ENCODE data around the gene MCTP1. TPM values are rescaled to one million over a fixed set of nuclear protein-coding genes. Genes with fewer than 3 reads are reported as not detected.

Gene MCTP1
- total and polyA plus RNA-seq, 10 of the 15 experiments (the other 5 are each of a cell fraction or from before 2014, with no cell fraction given): 12.6 to 45.9 (median 18.8) TPM

- intact Hi-C loops (cut with micrococcal nuclease; ENCODE audit: unreplicated experiment): no loop called here
- no peaks in the 10 kb centered on the region for H3K27me3 ChIP-seq (replicated peaks in 1 of 2; ENCODE audit: control insufficient read depth in 2 of 2, insufficient read depth in 2 of 2, low read length in 1 of 2)
- H3K9ac ChIP-seq (ENCODE audit: control insufficient read depth, insufficient read depth, low read length): no peak overlapping the region
- CTCF ChIA-PET: interaction anchor here (1.2 to 2.2 kb wide), 3 partner anchors 10 to 249 kb away, joined by 3 to 5 read pairs (median 5); no protein-coding TSS in a partner anchor
- POLR2A ChIA-PET: interaction anchor here (1.4 kb wide), 1 partner anchor 9 kb away, joined by 5 read pairs; no protein-coding TSS in a partner anchor
- RAD21 ChIA-PET (ENCODE audit: unreplicated experiment): interaction anchor here (1.0 kb wide), 1 partner anchor 38 kb away, joined by 3 read pairs; no protein-coding TSS in a partner anchor
- WGBS (ENCODE audit: insufficient coverage, insufficient replicate concordance, low lambda C conversion rate, missing lambda C conversion rate): 44% methylated on average over 5 of the region's 5 CpGs
- H4K20me1 ChIP-seq (ENCODE audit: control insufficient read depth, insufficient read depth): no peaks in the 10 kb centered on the region
- H3K79me2 ChIP-seq (ENCODE audit: control insufficient read depth, insufficient read depth, low read length): no peaks in the 10 kb centered on the region
- no peak overlapping the region for H3K4me3 ChIP-seq
- SMC1A ChIA-PET (ENCODE audit: uncharacterized antibody, unreplicated experiment): interaction anchor here (0.9 to 2.8 kb wide), 6 partner anchors 10 to 81 kb away, joined by 3 to 9 read pairs (median 4); no protein-coding TSS in a partner anchor
- H3K4me2 ChIP-seq (ENCODE audit: control insufficient read depth, insufficient read depth): no peak overlapping the region
- DNase-seq (ENCODE audit: low read depth, low spot score) (no peak), FAIRE-seq (no peak), ATAC-seq (no peak)
- no peak overlapping the region for H3K27ac ChIP-seq (ENCODE audit: control insufficient read depth, insufficient read depth)
- no peaks in the 10 kb centered on the region for H3K9me3 ChIP-seq (replicated peaks; ENCODE audit: control insufficient read depth, insufficient read depth, low read length)
- BruUV-seq (replicated peaks): no TSS peak
- H3K4me1 ChIP-seq (ENCODE audit: control insufficient read depth, insufficient read depth, low read length): no peaks in the 10 kb centered on the region
- TF ChIP-seq, protein P1, sequence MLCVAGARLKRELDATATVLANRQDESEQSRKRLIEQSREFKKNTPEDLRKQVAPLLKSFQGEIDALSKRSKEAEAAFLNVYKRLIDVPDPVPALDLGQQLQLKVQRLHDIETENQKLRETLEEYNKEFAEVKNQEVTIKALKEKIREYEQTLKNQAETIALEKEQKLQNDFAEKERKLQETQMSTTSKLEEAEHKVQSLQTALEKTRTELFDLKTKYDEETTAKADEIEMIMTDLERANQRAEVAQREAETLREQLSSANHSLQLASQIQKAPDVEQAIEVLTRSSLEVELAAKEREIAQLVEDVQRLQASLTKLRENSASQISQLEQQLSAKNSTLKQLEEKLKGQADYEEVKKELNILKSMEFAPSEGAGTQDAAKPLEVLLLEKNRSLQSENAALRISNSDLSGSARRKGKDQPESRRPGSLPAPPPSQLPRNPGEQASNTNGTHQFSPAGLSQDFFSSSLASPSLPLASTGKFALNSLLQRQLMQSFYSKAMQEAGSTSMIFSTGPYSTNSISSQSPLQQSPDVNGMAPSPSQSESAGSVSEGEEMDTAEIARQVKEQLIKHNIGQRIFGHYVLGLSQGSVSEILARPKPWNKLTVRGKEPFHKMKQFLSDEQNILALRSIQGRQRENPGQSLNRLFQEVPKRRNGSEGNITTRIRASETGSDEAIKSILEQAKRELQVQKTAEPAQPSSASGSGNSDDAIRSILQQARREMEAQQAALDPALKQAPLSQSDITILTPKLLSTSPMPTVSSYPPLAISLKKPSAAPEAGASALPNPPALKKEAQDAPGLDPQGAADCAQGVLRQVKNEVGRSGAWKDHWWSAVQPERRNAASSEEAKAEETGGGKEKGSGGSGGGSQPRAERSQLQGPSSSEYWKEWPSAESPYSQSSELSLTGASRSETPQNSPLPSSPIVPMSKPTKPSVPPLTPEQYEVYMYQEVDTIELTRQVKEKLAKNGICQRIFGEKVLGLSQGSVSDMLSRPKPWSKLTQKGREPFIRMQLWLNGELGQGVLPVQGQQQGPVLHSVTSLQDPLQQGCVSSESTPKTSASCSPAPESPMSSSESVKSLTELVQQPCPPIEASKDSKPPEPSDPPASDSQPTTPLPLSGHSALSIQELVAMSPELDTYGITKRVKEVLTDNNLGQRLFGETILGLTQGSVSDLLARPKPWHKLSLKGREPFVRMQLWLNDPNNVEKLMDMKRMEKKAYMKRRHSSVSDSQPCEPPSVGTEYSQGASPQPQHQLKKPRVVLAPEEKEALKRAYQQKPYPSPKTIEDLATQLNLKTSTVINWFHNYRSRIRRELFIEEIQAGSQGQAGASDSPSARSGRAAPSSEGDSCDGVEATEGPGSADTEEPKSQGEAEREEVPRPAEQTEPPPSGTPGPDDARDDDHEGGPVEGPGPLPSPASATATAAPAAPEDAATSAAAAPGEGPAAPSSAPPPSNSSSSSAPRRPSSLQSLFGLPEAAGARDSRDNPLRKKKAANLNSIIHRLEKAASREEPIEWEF (IDR thresholded peaks at IDR 0.05; ENCODE audit: insufficient replicate concordance, low read depth, low read length): no peak
- TF ChIP-seq, protein P2, sequence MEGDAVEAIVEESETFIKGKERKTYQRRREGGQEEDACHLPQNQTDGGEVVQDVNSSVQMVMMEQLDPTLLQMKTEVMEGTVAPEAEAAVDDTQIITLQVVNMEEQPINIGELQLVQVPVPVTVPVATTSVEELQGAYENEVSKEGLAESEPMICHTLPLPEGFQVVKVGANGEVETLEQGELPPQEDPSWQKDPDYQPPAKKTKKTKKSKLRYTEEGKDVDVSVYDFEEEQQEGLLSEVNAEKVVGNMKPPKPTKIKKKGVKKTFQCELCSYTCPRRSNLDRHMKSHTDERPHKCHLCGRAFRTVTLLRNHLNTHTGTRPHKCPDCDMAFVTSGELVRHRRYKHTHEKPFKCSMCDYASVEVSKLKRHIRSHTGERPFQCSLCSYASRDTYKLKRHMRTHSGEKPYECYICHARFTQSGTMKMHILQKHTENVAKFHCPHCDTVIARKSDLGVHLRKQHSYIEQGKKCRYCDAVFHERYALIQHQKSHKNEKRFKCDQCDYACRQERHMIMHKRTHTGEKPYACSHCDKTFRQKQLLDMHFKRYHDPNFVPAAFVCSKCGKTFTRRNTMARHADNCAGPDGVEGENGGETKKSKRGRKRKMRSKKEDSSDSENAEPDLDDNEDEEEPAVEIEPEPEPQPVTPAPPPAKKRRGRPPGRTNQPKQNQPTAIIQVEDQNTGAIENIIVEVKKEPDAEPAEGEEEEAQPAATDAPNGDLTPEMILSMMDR (IDR thresholded peaks at IDR 0.05 in 2 of 3, conservative IDR thresholded peaks at IDR 0.05 in 1 of 3; ENCODE audit: control insufficient read depth in 2 of 3, extremely low read depth in 1 of 3, insufficient read depth in 1 of 3, low read depth in 3 of 3, low read length in 3 of 3): no peak
- no peak overlapping the region for H2AFZ ChIP-seq (ENCODE audit: control insufficient read depth, low read depth, low read length)
- H3K36me3 ChIP-seq (ENCODE audit: control insufficient read depth in 2 of 2, insufficient read depth in 2 of 2, low read length in 1 of 2): no peaks in the 10 kb centered on the region
- in situ Hi-C loops (cut with MboI): no loop called here
Measured at GRCh38 chr5:94776167-94776566, 508.7 kb downstream of the MCTP1 start.

Measured in GM12878 (cell line).